GM18508 (cell line): ENCODE data around the gene TNRC6A.
"Not testable (repeated sequence)": the region's sequence is repeated elsewhere in the genome, so short reads cannot be mapped to it uniquely, and the experiment has no call there.

ENCODE experiments used
- ATAC-seq: cut with Tn5 transposase; IDR thresholded peaks from one replicate; pipeline ENCODE4 v1.9.1; 2021; ENCODE audit warnings: moderate number of reproducible peaks; ENCODE audit not compliant: insufficient read depth, unreplicated experiment

TNRC6A gene

GRCh38 chr16:24723663-24724062 lies 5.8 kb upstream of the TNRC6A start:
- no peak for ATAC-seq

- ATAC-seq = no peak
Observed at GRCh38 chr16:24728011-24728410, 1.4 kb upstream of the TNRC6A start.

GRCh38 chr16:24728891-24729242 lies 584 bp upstream of the TNRC6A start:
- ATAC-seq = no peak

- ATAC-seq = peak; percentile 23
Observed at GRCh38 chr16:24729951-24730815, 732 bp downstream of the TNRC6A start.

GRCh38 chr16:24730914-24731313 lies 1.5 kb downstream of the TNRC6A start:
- no peak for ATAC-seq

- ATAC-seq = no peak
Observed at GRCh38 chr16:24731722-24732419, 2.4 kb downstream of the TNRC6A start.

GRCh38 chr16:24734382-24734781 lies 4.9 kb downstream of the TNRC6A start:
- no peak for ATAC-seq

GRCh38 chr16:24736758-24737157 lies 7.3 kb downstream of the TNRC6A start:
- ATAC-seq = no peak

- ATAC-seq = no peak
Observed at GRCh38 chr16:24737391-24737871, 8.0 kb downstream of the TNRC6A start.

GRCh38 chr16:24737916-24738594 lies 8.6 kb downstream of the TNRC6A start:
- no peak for ATAC-seq

GRCh38 chr16:24738895-24739294 lies 9.4 kb downstream of the TNRC6A start:
- no peak for ATAC-seq

GRCh38 chr16:24741862-24742261 lies 12.4 kb downstream of the TNRC6A start:
- ATAC-seq = no peak

- ATAC-seq = not testable (repeated sequence)
Observed at GRCh38 chr16:24742610-24743009, 13.2 kb downstream of the TNRC6A start.

GRCh38 chr16:24745391-24745790 lies 15.9 kb downstream of the TNRC6A start:
- no peak for ATAC-seq

GRCh38 chr16:24745791-24746190 lies 16.3 kb downstream of the TNRC6A start:
- no peak for ATAC-seq

- ATAC-seq = no peak
Observed at GRCh38 chr16:24747441-24747840, 18.0 kb downstream of the TNRC6A start.

GRCh38 chr16:24748242-24748641 lies 18.8 kb downstream of the TNRC6A start:
- ATAC-seq = no peak

- no peak for ATAC-seq
Observed at GRCh38 chr16:24749310-24749709, 19.9 kb downstream of the TNRC6A start.

- ATAC-seq = not testable (repeated sequence)
Observed at GRCh38 chr16:24749872-24750271, 20.4 kb downstream of the TNRC6A start.

- ATAC-seq = no peak
Observed at GRCh38 chr16:24753000-24753399, 23.5 kb downstream of the TNRC6A start.

GRCh38 chr16:24753437-24753836 lies 24.0 kb downstream of the TNRC6A start:
- ATAC-seq = no peak
